22Rv1 (cell line): Measurements from ENCODE around the gene SLIT3.

Experiments
- CTCF ChIP-seq: fragments of 450-650 bp; IDR thresholded peaks from 2 replicates; pipeline ENCODE4 v1.5.1; 2017; ENCODE audit warnings: mild to moderate bottlenecking
- ZFX ChIP-seq: fragments of 450-650 bp; IDR thresholded peaks from 2 replicates; pipeline ENCODE4 v1.6.1; 2017; ENCODE audit warnings: antibody characterized with exemption, borderline replicate concordance

DNA sequence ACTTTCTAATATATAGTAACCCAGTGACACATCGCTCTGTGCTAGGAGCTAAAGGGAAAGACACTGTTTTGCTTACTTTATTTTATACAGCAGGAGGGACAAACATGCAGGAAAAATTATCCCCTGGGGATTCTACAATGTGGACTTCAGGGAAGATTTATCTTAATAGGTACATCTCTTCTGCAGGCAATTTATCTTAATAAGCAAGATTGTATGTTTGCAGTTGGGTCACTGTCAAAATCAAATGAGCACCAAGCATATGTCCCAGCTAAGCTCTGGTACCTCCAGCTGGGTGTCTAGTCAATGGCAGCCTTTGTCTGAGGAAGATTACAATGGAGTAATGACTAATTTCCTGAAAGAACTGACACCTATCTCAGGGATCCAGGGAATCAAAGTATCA lies 411.9 kb downstream of the SLIT3 start:
- TF ChIP-seq CTCF (no peak), ZFX (no peak)
